H1 (cell line): ENCODE data around the gene ETV1. TPM values are rescaled to one million over a fixed set of nuclear protein-coding genes. Genes with fewer than 3 reads are reported as not detected.

ENCODE experiments used
- CTCF ChIA-PET: fragments of 300-600 bp; sonication (Branson Sonifier 250); formaldehyde crosslinking; loops from one replicate; lab custom pipeline; 2021; ENCODE audit not compliant: partially characterized antibody; lab: Charles Lee
- POLR2A ChIA-PET: fragments of 300-600 bp; sonication (Branson Sonifier 250); formaldehyde crosslinking; loops from one replicate; lab custom pipeline; 2021; ENCODE audit warnings: inconsistent platforms; ENCODE audit not compliant: partially characterized antibody; lab: Charles Lee
- DNase-seq, 2 experiments: peaks; one replicate each; pipeline versions ENCODE4 v3.0.0 to v3.0.0-alpha.2; 2010 to 2022; ENCODE audit warnings: low spot score in 2 of 2, low read depth in 1 of 2, mixed read lengths in 1 of 2
- FAIRE-seq: peaks from 2 replicates; lab custom pipeline; 2011; peaks lifted over from hg19 to GRCh38; lab: Jason Lieb, UNC
- H2AFZ ChIP-seq: 2 replicates; pipeline ENCODE4 v1.8.1; 2012; ENCODE audit warnings: low read length, inconsistent platforms
- H2AK5ac ChIP-seq: 2 replicates; pipeline ENCODE4 v1.6.1; 2013; ENCODE audit warnings: low read depth, low read length
- H2BK120ac ChIP-seq: replicated peaks from 2 replicates; pipeline ENCODE3; 2013; ENCODE audit warnings: low read depth, low read length, inconsistent platforms
- H2BK12ac ChIP-seq: 2 replicates; pipeline ENCODE4 v1.6.1; 2013; ENCODE audit warnings: low read depth, low read length
- H2BK15ac ChIP-seq: 2 replicates; pipeline ENCODE4 v1.6.1; 2013; ENCODE audit warnings: low read length
- H2BK20ac ChIP-seq: 2 replicates; pipeline ENCODE4 v1.6.1; 2013; ENCODE audit warnings: low read length
- H2BK5ac ChIP-seq: 2 replicates; pipeline ENCODE4 v1.6.1; 2013; ENCODE audit warnings: low read depth, low read length
- H3K14ac ChIP-seq: 2 replicates; pipeline ENCODE4 v1.6.1; 2013; ENCODE audit warnings: inconsistent platforms; ENCODE audit not compliant: insufficient read length
- H3K18ac ChIP-seq: 2 replicates; pipeline ENCODE4 v1.6.1; 2013; ENCODE audit warnings: low read length; ENCODE audit errors: extremely low read depth
- H3K23ac ChIP-seq: 2 replicates; pipeline ENCODE4 v1.6.1; 2013; ENCODE audit warnings: inconsistent platforms; ENCODE audit not compliant: insufficient read length
- H3K23me2 ChIP-seq: 2 replicates; pipeline ENCODE4 v1.6.1; 2013; ENCODE audit warnings: low read depth, low read length
- H3K27ac ChIP-seq: 2 replicates; pipeline ENCODE4 v1.6.1; 2011; ENCODE audit warnings: low read depth, low read length, inconsistent platforms
- H3K27me3 ChIP-seq, 4 experiments: replicated peaks in 1 of 4; 1 replicate in 1 of 4; 2 replicates in 3 of 4; pipeline versions ENCODE4 v1.6.1 to v1.8.1; 2011 to 2013; ENCODE audit warnings: low read length in 3 of 4, mild to moderate bottlenecking in 3 of 4, inconsistent platforms in 2 of 4, mixed read lengths in 2 of 4, moderate library complexity in 1 of 4; ENCODE audit not compliant: control insufficient read depth in 3 of 4, insufficient read depth in 3 of 4; ENCODE audit errors: extremely low read depth in 1 of 4
- H3K36me3 ChIP-seq, 4 experiments: 2 replicates each; pipeline versions ENCODE4 v1.6.1 to v1.8.1; 2011 to 2013; ENCODE audit warnings: mild to moderate bottlenecking in 4 of 4, low read length in 3 of 4, moderate library complexity in 2 of 4, control low read depth in 1 of 4, inconsistent platforms in 1 of 4; ENCODE audit not compliant: insufficient read depth in 4 of 4, control insufficient read depth in 2 of 4
- H3K4ac ChIP-seq: replicated peaks from 2 replicates; pipeline ENCODE3; 2013; ENCODE audit warnings: low read length, low read depth, mixed read lengths, inconsistent platforms; ENCODE audit not compliant: insufficient read length
- H3K4me1 ChIP-seq, 4 experiments: replicated peaks in 1 of 4; 1 replicate in 1 of 4; 2 replicates in 3 of 4; pipeline versions ENCODE4 v1.6.1 to v1.8.1; 2011 to 2013; ENCODE audit warnings: low read length in 3 of 4, inconsistent platforms in 2 of 4, mixed read lengths in 1 of 4; ENCODE audit not compliant: insufficient read depth in 4 of 4, control insufficient read depth in 3 of 4
- H3K4me2 ChIP-seq, 2 experiments: 2 replicates each; pipeline versions ENCODE4 v1.6.1 to v1.8.1; 2011 to 2013; ENCODE audit warnings: low read depth in 2 of 2, low read length in 2 of 2, control low read depth in 1 of 2, inconsistent platforms in 1 of 2, mild to moderate bottlenecking in 1 of 2; ENCODE audit not compliant: insufficient read depth in 1 of 2
- H3K4me3 ChIP-seq, 4 experiments: fragments of 200-600, 300-600 bp in 1 of 4; sonication (generic), shearing (Covaris generic), sonication (Bioruptor Twin) in 1 of 4; 2 replicates each; pipeline versions ENCODE4 v1.5.1 to v1.8.1; 2011 to 2016; ENCODE audit warnings: low read length in 4 of 4, low read depth in 3 of 4, control low read depth in 2 of 4, inconsistent platforms in 2 of 4, mild to moderate bottlenecking in 2 of 4, mixed read lengths in 1 of 4, moderate library complexity in 1 of 4; ENCODE audit not compliant: insufficient read depth in 2 of 4; ENCODE audit errors: extremely low read depth in 1 of 4
- H3K56ac ChIP-seq: replicated peaks from 2 replicates; pipeline ENCODE3; 2013; ENCODE audit warnings: low read depth, mild to moderate bottlenecking, mixed read lengths, low read length, inconsistent platforms; ENCODE audit not compliant: insufficient read length
- H3K79me1 ChIP-seq: 2 replicates; pipeline ENCODE4 v1.6.1; 2013; ENCODE audit warnings: low read depth, low read length, control low read depth
- H3K79me2 ChIP-seq, 2 experiments: 2 replicates each; pipeline versions ENCODE4 v1.6.1 to v1.8.1; 2012 to 2013; ENCODE audit warnings: low read length in 2 of 2, mild to moderate bottlenecking in 2 of 2, inconsistent platforms in 1 of 2; ENCODE audit not compliant: insufficient read depth in 2 of 2, control insufficient read depth in 1 of 2
- H3K9ac ChIP-seq, 4 experiments: replicated peaks in 1 of 4; 1 replicate in 1 of 4; 2 replicates in 3 of 4; pipeline versions ENCODE4 v1.6.1 to v1.8.1; 2011 to 2013; ENCODE audit warnings: low read depth in 3 of 4, low read length in 3 of 4, control low read depth in 2 of 4, mild to moderate bottlenecking in 2 of 4, moderate library complexity in 2 of 4, inconsistent platforms in 1 of 4; ENCODE audit errors: extremely low read depth in 1 of 4
- H3K9me3 ChIP-seq, 2 experiments: 2 replicates each; pipeline versions ENCODE4 v1.6.1 to v1.8.1; 2012 to 2013; ENCODE audit warnings: mild to moderate bottlenecking in 2 of 2, moderate library complexity in 2 of 2, control low read depth in 1 of 2, inconsistent platforms in 1 of 2, low read depth in 1 of 2, low read length in 1 of 2, mixed read lengths in 1 of 2; ENCODE audit not compliant: insufficient read depth in 2 of 2
- H4K20me1 ChIP-seq, 2 experiments: replicated peaks in 1 of 2; 2 replicates each; pipeline versions ENCODE3 to v1.8.1; 2011 to 2013; ENCODE audit warnings: inconsistent platforms in 2 of 2, low read length in 2 of 2, mild to moderate bottlenecking in 1 of 2; ENCODE audit not compliant: insufficient read depth in 2 of 2, control insufficient read depth in 1 of 2
- H4K5ac ChIP-seq: 2 replicates; pipeline ENCODE4 v1.6.1; 2013; ENCODE audit warnings: low read length, low read depth, mixed read lengths, inconsistent platforms; ENCODE audit not compliant: insufficient read length
- H4K8ac ChIP-seq: 2 replicates; pipeline ENCODE4 v1.8.0; 2013; ENCODE audit warnings: mild to moderate bottlenecking, moderate library complexity, low read length, inconsistent platforms; ENCODE audit not compliant: insufficient read depth; ENCODE audit errors: extremely low read depth
- H4K91ac ChIP-seq: replicated peaks from 2 replicates; pipeline ENCODE3; 2013; ENCODE audit warnings: low read length, mixed read lengths, inconsistent platforms; ENCODE audit not compliant: insufficient read length
- BACH1 ChIP-seq: IDR thresholded peaks from 2 replicates; pipeline ENCODE4 v1.6.1; 2012; ENCODE audit warnings: low read length, improper control_type of control experiment
- EGR1 ChIP-seq: IDR thresholded peaks from 2 replicates; pipeline ENCODE4 v1.6.1; 2011; ENCODE audit warnings: low read depth, low read length, borderline replicate concordance
- JUN ChIP-seq: IDR thresholded peaks from 2 replicates; pipeline ENCODE4 v1.6.1; 2011; ENCODE audit warnings: low read depth, mild to moderate bottlenecking, improper control_type of control experiment, low read length
- NRF1 ChIP-seq: IDR thresholded peaks from 2 replicates; pipeline ENCODE4 v1.6.1; 2011; ENCODE audit warnings: mild to moderate bottlenecking, low read depth, low read length, improper control_type of control experiment
- RBBP5 ChIP-seq: IDR thresholded peaks from 2 replicates; pipeline ENCODE4 v1.7.1; 2012; ENCODE audit warnings: low read depth, mild to moderate bottlenecking, inconsistent platforms, low read length, moderate library complexity, borderline replicate concordance
- RXRA ChIP-seq: IDR thresholded peaks from 2 replicates; pipeline ENCODE4 v1.6.1; 2011; ENCODE audit warnings: low read depth, mild to moderate bottlenecking, low read length, moderate library complexity; ENCODE audit not compliant: insufficient read depth
- SRF ChIP-seq: IDR thresholded peaks from 2 replicates; pipeline ENCODE4 v1.6.1; 2011; ENCODE audit warnings: mild to moderate bottlenecking, low read depth, low read length, moderate library complexity
- ZNF274 ChIP-seq: IDR thresholded peaks from 2 replicates; pipeline ENCODE4 v1.7.0; 2012; ENCODE audit warnings: low read length, borderline replicate concordance; ENCODE audit errors: extremely low read depth
- WGBS, 2 experiments: shearing (Covaris generic) in 1 of 2; methylation state at CpG; one replicate each; pipeline versions ENCODE4 v1.1.6 to v1.1.7; 2013 to 2015; ENCODE audit warnings: low lambda C conversion rate in 2 of 2, mixed read lengths in 2 of 2, inconsistent platforms in 1 of 2, low coverage in 1 of 2, missing lambda C conversion rate in 1 of 2; ENCODE audit not compliant: insufficient replicate concordance in 2 of 2, insufficient coverage in 1 of 2, insufficient read length in 1 of 2; ENCODE audit errors: extremely low coverage in 1 of 2, missing lambda C conversion rate in 1 of 2; 5-methylcytosine and 5-hydroxymethylcytosine counted together
- polyA plus RNA-seq, 7 experiments: library from polyadenylated mRNA; depleted of rRNA in 3 of 7; stranded (reverse) in 5 of 7; unstranded in 2 of 7; fragments of >200 nt in 5 of 7; fragments of 200-250 nt in 2 of 7; gene quantifications; 1 replicate in 5 of 7; 2 replicates in 1 of 7; 4 replicates in 1 of 7; pipeline versions ENCODE4 v1.2.1 to v1.2.3, GENCODE V29; 2011 to 2013; ENCODE audit warnings: missing spikeins in 2 of 7, mixed read lengths in 2 of 7
- total RNA-seq: library from RNA; stranded (reverse); fragmentation: NEBNext Ultra II Directional; extraction: Animal tissue kit (Norgen Biotek cat#: 25700); gene quantifications from 2 replicates; pipeline ENCODE4 v1.2.1, GENCODE V29; 2021

Gene ETV1
- total and polyA plus RNA-seq, 2 of the 8 experiments (the other 6 are each of a cell fraction or from before 2014, with no cell fraction given), result 58.3 to 91.2 TPM

DNA sequence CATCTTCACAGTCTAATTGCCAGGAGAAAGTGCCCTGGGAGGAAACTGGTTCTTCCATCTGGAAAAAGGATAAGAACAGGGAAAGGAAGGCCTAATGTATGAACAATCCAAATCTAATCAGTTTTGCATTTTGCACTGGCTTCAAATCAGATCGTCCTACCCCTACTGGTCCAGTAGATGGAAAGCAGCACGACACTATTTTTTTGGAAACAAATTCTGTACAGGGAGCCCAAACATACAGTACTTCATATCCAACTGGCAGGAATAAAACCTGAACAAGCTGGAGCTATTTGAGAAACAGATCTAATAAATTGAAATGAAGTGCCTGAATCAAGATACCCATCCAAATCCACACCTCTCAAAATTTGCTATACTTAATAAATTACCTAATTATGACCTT lies 36.5 kb downstream of the ETV1 start:
- TF ChIP-seq ZNF274 (no peak), RXRA (no peak), SRF (no peak), EGR1 (no peak), RBBP5 (no peak), NRF1 (no peak), JUN (no peak), BACH1 (no peak)
- Histone ChIP-seq H2AFZ (no peak overlapping the region), H3K23ac (no peak overlapping the region), H3K18ac (no peak overlapping the region), H3K14ac (no peak overlapping the region), H3K27me3 (no peaks in the 10 kb centered on the region), H3K4me2 (no peak overlapping the region), H3K4ac (no peak overlapping the region), H3K4me1 (peaks cover 0 to 6% (median 2%) of the 10 kb centered on the region in 4 experiments; a peak in 4 of 7 replicates), H3K27ac (no peak overlapping the region), H4K5ac (no peak overlapping the region), H3K36me3 (peaks cover 0 to 2% (median 0%) of the 10 kb centered on the region in 4 experiments; a peak in 1 of 8 replicates), H4K91ac (no peak overlapping the region), H3K56ac (no peak overlapping the region), H2BK120ac (no peak overlapping the region), H3K79me2 (peaks cover 0 to 54% of the 10 kb centered on the region in 2 experiments; a peak in 2 of 4 replicates), H2BK20ac (no peak overlapping the region), H3K9me3 (no peaks in the 10 kb centered on the region), H2BK5ac (no peak overlapping the region), H2AK5ac (no peak overlapping the region), H2BK15ac (no peak overlapping the region), H3K79me1 (0 out of 2 replicates have a peak, but pooled peaks cover 3% of the 10 kb centered on the region), H4K8ac (no peak overlapping the region), H3K23me2 (no peaks in the 10 kb centered on the region; the same call in 1 of the 2 replicates), H4K20me1 (peaks cover 0 to 2% of the 10 kb centered on the region in 2 experiments), H3K9ac (no peak overlapping the region), H3K4me3 (no peak overlapping the region), H2BK12ac (no peak overlapping the region)
- WGBS, 2 experiments, result 93% methylated on average over 2 of the region's 2 CpGs; no CpG with 5 or more reads in 1 of the 2 experiments
- ChIA-PET POLR2A (interaction anchor here (1.8 kb wide), 1 partner anchor 8 kb away, joined by 3 read pairs; no protein-coding TSS in a partner anchor), CTCF (no interaction called here)
- FAIRE-seq, result no peak
- DNase-seq, result no peak
